Fibroblast of villous mesenchyme (primary cell): ENCODE data around the gene CKMT2. TPM values are rescaled to one million over a fixed set of nuclear protein-coding genes. Genes with fewer than 3 reads are reported as not detected.
A peak's percentile ranks its signal among the peaks of the same experiment; 100 is the strongest.

Experiments
- DNase-seq: peaks from one replicate; pipeline ENCODE4 v3.0.0-alpha.2; 2010; ENCODE audit warnings: low read depth
- H3K4me3 ChIP-seq: 2 replicates; pipeline ENCODE4 v1.5.1; 2011; ENCODE audit warnings: low read depth, mild to moderate bottlenecking, low read length
- total RNA-seq: library from RNA; depleted of rRNA; stranded (reverse); fragments of >200 nt; gene quantifications from 2 replicates; pipeline ENCODE4 v1.2.3, GENCODE V29; 2012
- TF ChIP-seq, protein P1 (sequence below): IDR thresholded peaks from 2 replicates; pipeline ENCODE4 v1.5.1; 2012; ENCODE audit warnings: low read depth, mild to moderate bottlenecking, low read length; ENCODE audit not compliant: insufficient read depth

CKMT2 gene
- total RNA-seq, 1 donor, result 0.43 TPM

DNA sequence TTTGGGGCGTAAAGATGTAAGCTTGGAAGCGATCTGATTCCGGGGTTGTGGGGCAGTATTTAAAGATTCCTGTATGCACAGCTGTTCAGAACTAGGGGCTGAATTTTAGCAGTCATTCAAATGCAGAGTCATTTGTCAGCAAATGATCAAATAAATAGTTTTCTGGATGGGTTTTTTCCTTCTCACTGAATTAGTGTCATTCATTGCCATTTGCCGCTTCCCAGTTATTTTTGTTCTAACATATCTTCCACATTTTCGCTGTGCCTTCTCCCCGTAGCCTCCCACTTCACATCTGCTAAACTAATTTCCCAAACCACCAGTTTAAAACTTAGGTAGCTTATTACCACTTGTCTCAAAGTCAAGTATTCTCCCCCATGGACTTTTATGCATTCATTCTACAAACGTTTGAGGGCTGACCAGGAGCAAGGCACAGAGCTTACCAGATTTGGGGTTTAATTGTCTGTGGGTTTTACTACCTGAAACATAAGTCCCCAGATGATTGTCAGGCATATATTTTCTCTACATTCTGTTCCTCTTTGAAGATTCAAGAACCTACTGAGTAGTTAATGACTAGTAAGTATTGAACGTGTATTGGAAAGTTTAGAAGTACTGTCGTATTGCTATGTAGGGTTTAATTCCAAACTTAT, 41.3 kb upstream of the CKMT2 start:
- no peak for DNase-seq
- H3K4me3 ChIP-seq, result no peak overlapping the region
- TF ChIP-seq, protein P1, sequence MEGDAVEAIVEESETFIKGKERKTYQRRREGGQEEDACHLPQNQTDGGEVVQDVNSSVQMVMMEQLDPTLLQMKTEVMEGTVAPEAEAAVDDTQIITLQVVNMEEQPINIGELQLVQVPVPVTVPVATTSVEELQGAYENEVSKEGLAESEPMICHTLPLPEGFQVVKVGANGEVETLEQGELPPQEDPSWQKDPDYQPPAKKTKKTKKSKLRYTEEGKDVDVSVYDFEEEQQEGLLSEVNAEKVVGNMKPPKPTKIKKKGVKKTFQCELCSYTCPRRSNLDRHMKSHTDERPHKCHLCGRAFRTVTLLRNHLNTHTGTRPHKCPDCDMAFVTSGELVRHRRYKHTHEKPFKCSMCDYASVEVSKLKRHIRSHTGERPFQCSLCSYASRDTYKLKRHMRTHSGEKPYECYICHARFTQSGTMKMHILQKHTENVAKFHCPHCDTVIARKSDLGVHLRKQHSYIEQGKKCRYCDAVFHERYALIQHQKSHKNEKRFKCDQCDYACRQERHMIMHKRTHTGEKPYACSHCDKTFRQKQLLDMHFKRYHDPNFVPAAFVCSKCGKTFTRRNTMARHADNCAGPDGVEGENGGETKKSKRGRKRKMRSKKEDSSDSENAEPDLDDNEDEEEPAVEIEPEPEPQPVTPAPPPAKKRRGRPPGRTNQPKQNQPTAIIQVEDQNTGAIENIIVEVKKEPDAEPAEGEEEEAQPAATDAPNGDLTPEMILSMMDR, result no peak

DNA sequence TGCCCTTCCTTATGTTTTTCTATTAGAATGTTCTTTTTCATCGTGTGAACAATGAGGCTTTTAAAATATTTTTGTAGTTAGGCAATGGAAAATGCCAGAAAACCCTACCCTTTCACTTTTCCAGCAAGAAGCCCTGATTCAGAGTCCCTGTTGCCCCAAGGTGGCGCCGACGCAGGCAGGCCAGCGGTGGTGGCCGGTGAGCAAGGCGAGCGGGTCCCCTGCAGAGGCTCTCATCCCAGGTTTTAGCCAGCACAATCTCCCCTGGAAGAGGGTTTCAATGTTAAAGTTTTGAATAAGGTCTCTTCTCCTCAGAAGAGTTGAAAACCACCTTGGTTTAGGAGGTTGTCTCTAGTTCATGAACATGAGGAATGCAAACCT, 40.8 kb upstream of the CKMT2 start:
- DNase-seq, result no peak
- H3K4me3 ChIP-seq, result no peak overlapping the region
- TF ChIP-seq, protein P1, result no peak

- no peak overlapping the region for H3K4me3 ChIP-seq
- peak; percentile 82 for DNase-seq
- TF ChIP-seq, protein P1, result peak; percentile 99
Observed at GRCh38 chr5:81194633-81195334, 38.3 kb upstream of the CKMT2 start.

GRCh38 chr5:81195335-81195929, 37.7 kb upstream of the CKMT2 start:
- TF ChIP-seq, protein P1, result no peak
- H3K4me3 ChIP-seq, result no peak overlapping the region
- no peak for DNase-seq

DNA sequence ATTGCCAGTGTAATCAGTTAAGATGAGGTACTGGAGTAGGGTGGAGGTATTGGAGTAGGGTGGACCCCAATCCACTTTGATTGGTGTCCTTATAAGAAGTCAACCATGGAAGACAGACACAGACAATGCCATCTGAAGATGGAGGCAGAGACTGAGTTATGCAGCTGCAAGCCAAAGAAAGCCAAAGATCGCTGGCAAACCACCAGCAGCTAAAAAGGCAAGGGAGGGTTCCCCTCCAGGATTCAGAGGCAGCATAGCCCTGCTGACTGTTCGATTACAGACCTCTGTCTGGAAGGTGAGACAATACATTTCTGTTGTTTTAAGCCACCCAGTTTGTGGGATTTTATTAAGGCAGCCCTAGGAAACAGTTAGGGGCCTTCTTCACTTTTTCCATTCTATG, 30.5 kb upstream of the CKMT2 start:
- H3K4me3 ChIP-seq, result no peak overlapping the region
- no peak for DNase-seq
- TF ChIP-seq, protein P1, result no peak

- no peak for DNase-seq
- TF ChIP-seq, protein P1, result no peak
- H3K4me3 ChIP-seq, result no peak overlapping the region
Observed at GRCh38 chr5:81203729-81204128, 29.4 kb upstream of the CKMT2 start.
